ENCODE results near the gene SLC39A11.

SLC39A11 gene

DNA sequence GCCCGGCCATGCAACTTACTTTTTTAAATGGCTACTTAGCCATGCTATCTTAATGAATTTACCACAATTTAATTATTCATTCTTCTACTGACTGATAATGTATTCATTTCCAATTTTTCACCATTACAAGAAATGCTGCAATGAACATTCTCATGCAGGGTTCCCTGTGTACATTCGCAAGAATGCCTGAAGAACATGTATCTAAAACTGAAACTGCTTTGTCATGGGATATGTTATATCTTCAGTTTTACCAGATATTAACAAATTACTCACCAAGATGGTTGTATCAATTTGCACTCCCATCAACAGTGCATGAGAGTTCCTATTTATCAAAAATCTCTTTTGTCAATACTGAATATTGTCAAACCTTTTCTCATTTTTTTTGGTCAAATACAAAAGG lies 100.8 kb downstream of the SLC39A11 start:
- TF ChIP-seq SUZ12 (IDR thresholded peaks at IDR 0.05), result no peak
- TF ChIP-seq TARDBP (IDR thresholded peaks at IDR 0.05), result no peak
- TF ChIP-seq FOXA1 (IDR thresholded peaks at IDR 0.05), result no peak
- TF ChIP-seq, protein P1, sequence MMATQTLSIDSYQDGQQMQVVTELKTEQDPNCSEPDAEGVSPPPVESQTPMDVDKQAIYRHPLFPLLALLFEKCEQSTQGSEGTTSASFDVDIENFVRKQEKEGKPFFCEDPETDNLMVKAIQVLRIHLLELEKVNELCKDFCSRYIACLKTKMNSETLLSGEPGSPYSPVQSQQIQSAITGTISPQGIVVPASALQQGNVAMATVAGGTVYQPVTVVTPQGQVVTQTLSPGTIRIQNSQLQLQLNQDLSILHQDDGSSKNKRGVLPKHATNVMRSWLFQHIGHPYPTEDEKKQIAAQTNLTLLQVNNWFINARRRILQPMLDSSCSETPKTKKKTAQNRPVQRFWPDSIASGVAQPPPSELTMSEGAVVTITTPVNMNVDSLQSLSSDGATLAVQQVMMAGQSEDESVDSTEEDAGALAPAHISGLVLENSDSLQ (IDR thresholded peaks at IDR 0.05), result no peak
- no peak for TF ChIP-seq CTBP1 (IDR thresholded peaks at IDR 0.05; ENCODE audit: borderline replicate concordance)
- TF ChIP-seq ARNT (IDR thresholded peaks at IDR 0.05), result no peak
- TF ChIP-seq FOXK2 (IDR thresholded peaks at IDR 0.05), result no peak
- TF ChIP-seq NFRKB (IDR thresholded peaks at IDR 0.05), result no peak
- ChIA-PET POLR2A (no interaction called here), CTCF (no interaction called here)

DNA sequence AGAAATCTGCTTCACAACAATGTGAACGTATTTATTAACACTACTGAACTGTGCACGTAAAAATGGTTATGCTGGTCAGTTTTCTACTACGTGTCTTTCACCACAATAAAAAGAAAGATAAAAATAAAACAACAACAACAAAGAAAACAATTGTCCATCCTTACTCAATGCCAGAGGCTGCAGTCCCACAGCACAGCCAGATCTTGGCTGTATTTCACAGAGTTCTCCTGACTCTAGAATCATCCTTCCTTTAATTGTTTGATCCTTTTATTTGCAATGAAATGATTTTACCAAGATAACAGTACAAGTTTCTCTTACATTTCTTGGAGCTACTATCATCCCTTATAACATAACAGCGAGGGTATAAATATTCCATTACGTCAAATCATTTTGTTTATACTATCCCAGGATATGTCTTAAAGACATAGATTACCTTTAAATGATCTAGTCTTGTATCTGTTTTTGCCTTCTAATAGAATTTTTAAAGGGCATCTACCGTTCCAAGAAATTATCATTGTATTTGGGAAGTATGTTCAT lies 103.3 kb downstream of the SLC39A11 start:
- no peak for DNase-seq (ENCODE audit: extremely low spot score)
- ChIA-PET CTCF (no interaction called here), POLR2A (no interaction called here)
- TF ChIP-seq, protein P1 (IDR thresholded peaks at IDR 0.05), result no peak
- TF ChIP-seq ZNF384 (IDR thresholded peaks at IDR 0.05) (no peak), FOXM1 (IDR thresholded peaks at IDR 0.05; ENCODE audit: borderline replicate concordance) (no peak), TARDBP (IDR thresholded peaks at IDR 0.05) (no peak), SUZ12 (IDR thresholded peaks at IDR 0.05) (no peak), L3MBTL2 (conservative IDR thresholded peaks at IDR 0.05) (no peak), SP1 (IDR thresholded peaks at IDR 0.05) (no peak), NFRKB (IDR thresholded peaks at IDR 0.05) (no peak)

More for the DNA sequence above, 100.8 kb downstream of the SLC39A11 start:
- DNase-seq (ENCODE audit: extremely low spot score), result no peak

DNA sequence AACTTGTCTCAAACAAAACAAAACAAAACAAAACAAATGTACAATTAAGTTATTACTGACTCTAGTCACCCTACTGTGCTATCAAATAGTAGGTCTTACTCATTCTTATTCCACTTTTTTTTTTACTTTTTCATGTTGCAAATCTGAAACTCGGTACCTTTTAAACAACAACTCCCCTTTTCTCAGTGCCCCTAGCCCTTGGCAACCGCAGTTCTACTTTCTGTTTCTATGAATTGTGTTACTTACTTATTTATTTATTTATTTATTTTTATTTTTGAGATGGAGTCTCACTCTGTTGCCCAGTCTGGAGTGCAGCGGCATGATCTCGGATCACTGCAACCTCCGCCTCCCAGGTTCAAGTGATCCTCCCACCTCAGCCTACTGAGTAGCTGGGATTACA lies 104.0 kb downstream of the SLC39A11 start:
- CTCF ChIA-PET, result interaction anchor here (1.9 kb wide), 1 partner anchor 263 kb away, joined by 5 read pairs; no protein-coding TSS in a partner anchor
- no peak for DNase-seq (ENCODE audit: extremely low spot score)
- POLR2A ChIA-PET, result no interaction called here
- TF ChIP-seq TARDBP (IDR thresholded peaks at IDR 0.05) (no peak), ZNF384 (IDR thresholded peaks at IDR 0.05) (no peak), CTBP1 (IDR thresholded peaks at IDR 0.05; ENCODE audit: borderline replicate concordance) (no peak), FOXM1 (IDR thresholded peaks at IDR 0.05; ENCODE audit: borderline replicate concordance) (no peak), BHLHE40 (IDR thresholded peaks at IDR 0.05; ENCODE audit: borderline replicate concordance) (no peak), ARNT (IDR thresholded peaks at IDR 0.05) (no peak), SP1 (IDR thresholded peaks at IDR 0.05) (no peak), FOXA1 (IDR thresholded peaks at IDR 0.05) (no peak), ELF4 (IDR thresholded peaks at IDR 0.05) (no peak), LEF1 (IDR thresholded peaks at IDR 0.05; ENCODE audit: borderline replicate concordance) (no peak), HDGF (IDR thresholded peaks at IDR 0.05; ENCODE audit: borderline replicate concordance) (no peak), NFRKB (IDR thresholded peaks at IDR 0.05) (no peak), FOXK2 (IDR thresholded peaks at IDR 0.05) (no peak), SUZ12 (IDR thresholded peaks at IDR 0.05) (no peak), L3MBTL2 (conservative IDR thresholded peaks at IDR 0.05) (no peak)
- TF ChIP-seq, protein P1 (IDR thresholded peaks at IDR 0.05), result no peak

DNA sequence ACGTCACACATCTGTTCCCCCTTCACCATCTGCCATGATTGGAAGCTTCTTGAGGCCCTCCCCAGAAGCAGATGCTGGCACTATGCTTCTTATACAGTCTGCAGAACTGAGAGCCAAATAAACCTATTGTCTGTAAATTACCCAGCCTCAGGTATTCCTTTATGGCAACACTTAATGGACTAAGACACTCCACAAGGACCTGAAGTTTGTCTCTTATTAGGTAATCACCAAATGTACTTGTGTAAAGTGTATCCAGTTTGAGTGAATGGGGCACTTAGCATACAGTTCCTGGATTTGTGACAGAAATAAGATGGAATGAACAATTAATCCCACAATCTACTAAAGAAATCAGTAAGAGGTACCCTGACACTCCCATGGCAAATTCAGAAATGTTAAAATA lies 105.3 kb downstream of the SLC39A11 start:
- ChIA-PET POLR2A (no interaction called here), CTCF (interaction anchor here (1.9 to 2.2 kb wide), 2 partner anchors 202 to 262 kb away, joined by 5 to 8 read pairs; no protein-coding TSS in a partner anchor)
- DNase-seq (ENCODE audit: extremely low spot score), result no peak
- TF ChIP-seq ELF4 (IDR thresholded peaks at IDR 0.05), result no peak
- TF ChIP-seq CTBP1 (IDR thresholded peaks at IDR 0.05; ENCODE audit: borderline replicate concordance), result no peak
- TF ChIP-seq, protein P1 (IDR thresholded peaks at IDR 0.05), result no peak
- TF ChIP-seq ZNF384 (IDR thresholded peaks at IDR 0.05), result no peak

DNA sequence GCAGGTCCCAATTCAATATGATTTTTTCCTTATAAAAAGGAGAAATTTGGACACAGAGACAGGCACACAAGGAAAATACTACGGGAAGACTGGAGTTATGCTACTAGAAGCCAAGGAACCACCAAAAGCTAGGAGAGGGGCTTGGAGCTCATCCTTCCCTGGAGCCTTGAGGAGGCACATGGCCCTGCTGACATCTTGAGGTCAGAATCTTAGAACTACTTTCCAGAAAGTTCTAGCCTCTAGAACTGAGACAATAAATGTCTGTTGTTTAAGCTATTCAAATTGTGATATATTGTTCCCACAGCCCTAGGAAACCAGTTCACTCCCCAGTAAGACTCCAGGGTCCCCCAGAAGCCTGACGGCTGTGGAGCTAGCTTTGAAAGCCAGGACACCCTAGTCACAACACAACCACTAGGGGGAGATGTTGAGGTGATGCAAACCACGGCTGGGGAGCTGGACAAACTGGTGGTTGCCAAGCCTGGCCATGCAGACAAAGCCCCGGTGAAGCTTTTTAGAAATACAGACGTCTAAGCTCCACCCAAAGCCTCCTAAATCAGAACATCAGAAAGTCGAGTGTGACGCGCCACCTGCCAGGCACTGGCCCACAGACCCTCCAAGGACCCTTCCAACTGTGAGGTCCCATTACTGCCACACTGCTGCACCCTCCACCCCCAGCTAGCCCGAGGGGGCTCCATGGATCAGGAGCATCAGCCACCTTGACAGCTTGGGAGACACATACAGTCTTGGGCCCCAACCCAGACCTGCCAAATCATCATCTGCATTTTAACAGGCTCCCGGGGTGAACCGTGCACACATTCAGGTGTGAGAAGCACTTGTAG lies 106.4 kb downstream of the SLC39A11 start:
- peak; percentile 89 for DNase-seq (ENCODE audit: extremely low spot score)
- TF ChIP-seq ZNF384 (IDR thresholded peaks at IDR 0.05) (no peak), HDGF (IDR thresholded peaks at IDR 0.05; ENCODE audit: borderline replicate concordance) (no peak), ARNT (IDR thresholded peaks at IDR 0.05) (no peak), LEF1 (IDR thresholded peaks at IDR 0.05; ENCODE audit: borderline replicate concordance) (no peak), TARDBP (IDR thresholded peaks at IDR 0.05) (no peak), ELF4 (IDR thresholded peaks at IDR 0.05) (no peak), L3MBTL2 (conservative IDR thresholded peaks at IDR 0.05) (0 out of 2 replicates have a peak, but pooled peaks have one; percentile 37), SUZ12 (IDR thresholded peaks at IDR 0.05) (no peak), NFRKB (IDR thresholded peaks at IDR 0.05) (no peak)
- CTCF ChIA-PET, result interaction anchor here (0.5 to 2.2 kb wide), 31 partner anchors 9 to 429 kb away, joined by 3 to 12 read pairs (median 4); partner anchors contain the start of gene SSTR2
- POLR2A ChIA-PET, result interaction anchor here (0.8 to 1.3 kb wide), 3 partner anchors 34 to 208 kb away, joined by 3 read pairs; no protein-coding TSS in a partner anchor
